Lower leg skin (tissue), 4 donors: ENCODE results near the gene CPD. TPM values are rescaled to one million over a fixed set of nuclear protein-coding genes. Genes with fewer than 3 reads are reported as not detected.

Experiments used
- DNase-seq, 2 donors: peaks; one replicate each; pipeline ENCODE4 v3.0.0-alpha.2; 2019; ENCODE audit warnings: low spot score in 2 of 2
- H3K4me3 ChIP-seq: fragments of 200-600 bp; sonication (generic); 2 replicates; pipeline ENCODE4 v1.5.1; 2017; ENCODE audit warnings: mild to moderate bottlenecking, low read depth; ENCODE audit not compliant: poor library complexity, severe bottlenecking
- CTCF ChIP-seq, 3 donors: fragments of 450-650 bp; IDR thresholded peaks; one replicate each; pipeline ENCODE4 v1.5.1; 2016; ENCODE audit warnings: antibody characterized with exemption in 3 of 3, mild to moderate bottlenecking in 3 of 3, moderate library complexity in 2 of 3
- POLR2A ChIP-seq, 2 donors: fragments of 450-650 bp; IDR thresholded peaks; one replicate each; pipeline ENCODE4 v1.6.1; 2016 to 2017; ENCODE audit warnings: antibody characterized with exemption in 2 of 2, mild to moderate bottlenecking in 1 of 2, moderate library complexity in 1 of 2
- WGBS, 2 donors: methylation state at CpG; one replicate each; pipeline ENCODE4 v1.1.5; 2018; 5-methylcytosine and 5-hydroxymethylcytosine counted together
- intact Hi-C: fragments of 100-400 bp; cut with DNase I; formaldehyde crosslinking; loops from one replicate; pipeline ENCODE4 v1.15.0; 2023; ENCODE audit warnings: low total_unique reads
- total RNA-seq, 4 donors: library from RNA; depleted of rRNA; stranded (reverse); fragments of >200 nt; gene quantifications; one replicate each; pipeline ENCODE4 v1.1.0, GENCODE V29; 2016

CPD gene
- total RNA-seq, 4 donors from 2014 or later: 18.7 to 69.5 (median 48.5) TPM

GRCh38 chr17:30378241-30378824 is 394 bp upstream of the CPD start:
- TF ChIP-seq POLR2A (IDR thresholded peaks at IDR 0.05): no peak
- no peak for TF ChIP-seq CTCF (IDR thresholded peaks at IDR 0.05)
- no peak for DNase-seq
- 0 to 1% methylated on average over 31 of the region's 31 CpGs for WGBS, 2 donors
- peak overlapping the region; percentile 26 for H3K4me3 ChIP-seq
- intact Hi-C loops: no loop called here

GRCh38 chr17:30379303-30379902 is 676 bp downstream of the CPD start:
- 0% methylated on average over 9 to 30 of the region's 68 CpGs for WGBS, 2 donors
- peak in 1 of 2 donors; percentile 87 for DNase-seq
- intact Hi-C loops: no loop called here
- TF ChIP-seq CTCF (IDR thresholded peaks at IDR 0.05) (no peak), POLR2A (IDR thresholded peaks at IDR 0.05) (no peak)
- peak overlapping the region; percentile 85 for H3K4me3 ChIP-seq

- H3K4me3 ChIP-seq: peak overlapping the region; percentile 85
- 13 to 15% methylated on average over 5 of the region's 5 CpGs for WGBS, 2 donors
- TF ChIP-seq POLR2A (IDR thresholded peaks at IDR 0.05) (no peak), CTCF (IDR thresholded peaks at IDR 0.05) (no peak)
- intact Hi-C loops: no loop called here
- no peak for DNase-seq
Observed at GRCh38 chr17:30379903-30380381, 1.2 kb downstream of the CPD start.

GRCh38 chr17:30380643-30381339 is 2.1 kb downstream of the CPD start:
- no peak for DNase-seq
- TF ChIP-seq CTCF (IDR thresholded peaks at IDR 0.05): no peak
- no peak for TF ChIP-seq POLR2A (IDR thresholded peaks at IDR 0.05)
- H3K4me3 ChIP-seq: no peak overlapping the region
- intact Hi-C loops: no loop called here
- WGBS, 2 donors: 54 to 56% methylated on average over 7 of the region's 7 CpGs

GRCh38 chr17:30381340-30381659 is 2.6 kb downstream of the CPD start:
- TF ChIP-seq POLR2A (IDR thresholded peaks at IDR 0.05) (no peak), CTCF (IDR thresholded peaks at IDR 0.05) (no peak)
- H3K4me3 ChIP-seq: no peak overlapping the region

More at GRCh38 chr17:30381340-30381659, 2.6 kb downstream of the CPD start:
- WGBS, 2 donors: 73 to 89% methylated on average over 2 of the region's 2 CpGs
- intact Hi-C loops: no loop called here
- DNase-seq: no peak
